Smooth muscle cell (in vitro differentiated cells): ENCODE measurements around the gene C2orf81. TPM values are rescaled to one million over a fixed set of nuclear protein-coding genes. Genes with fewer than 3 reads are reported as not detected.

Experiments
- DNase-seq: peaks from one replicate; lab custom pipeline; 2025; ENCODE audit not compliant: unreplicated experiment; lab: John Stamatoyannopoulos, UW
- H2AFZ ChIP-seq: fragments of 200-600 bp; sonication (generic); 2 replicates; pipeline ENCODE4 v1.6.0; 2016; ENCODE audit warnings: antibody characterized with exemption, low read depth, mild to moderate bottlenecking
- H3F3A ChIP-seq: fragments of 200-600 bp; sonication (generic); 2 replicates; pipeline ENCODE4 v1.6.0; 2017; ENCODE audit warnings: antibody characterized with exemption, low read depth
- H3K27ac ChIP-seq: fragments of 200-600 bp; sonication (generic); 2 replicates; pipeline ENCODE4 v1.5.1; 2016; ENCODE audit warnings: low read depth, mild to moderate bottlenecking
- H3K27me3 ChIP-seq: fragments of 200-600 bp; sonication (generic); 2 replicates; pipeline ENCODE4 v1.6.1; 2016; ENCODE audit warnings: low read depth, mild to moderate bottlenecking
- H3K36me3 ChIP-seq: fragments of 200-600 bp; sonication (generic); 2 replicates; pipeline ENCODE4 v1.5.1; 2016; ENCODE audit warnings: low read depth
- H3K4me1 ChIP-seq: fragments of 200-600 bp; sonication (generic); 2 replicates; pipeline ENCODE4 v1.5.1; 2016; ENCODE audit warnings: low read depth
- H3K4me2 ChIP-seq: fragments of 200-600 bp; sonication (generic); 2 replicates; pipeline ENCODE4 v1.6.0; 2016; ENCODE audit warnings: mild to moderate bottlenecking
- H3K4me3 ChIP-seq: fragments of 200-600 bp; sonication (generic); 2 replicates; pipeline ENCODE4 v1.5.1; 2016; ENCODE audit warnings: mild to moderate bottlenecking
- H3K79me2 ChIP-seq: fragments of 200-600 bp; sonication (generic); 2 replicates; pipeline ENCODE4 v1.6.0; 2016; ENCODE audit warnings: low read depth, mild to moderate bottlenecking
- H3K9ac ChIP-seq: fragments of 200-600 bp; sonication (generic); 2 replicates; pipeline ENCODE4 v1.6.0; 2016; ENCODE audit warnings: low read depth
- H3K9me3 ChIP-seq: fragments of 200-600 bp; sonication (generic); replicated peaks from 2 replicates; pipeline ENCODE4 v1.5.1; 2016; ENCODE audit warnings: low read depth
- H4K20me1 ChIP-seq: fragments of 200-600 bp; sonication (generic); 2 replicates; pipeline ENCODE4 v1.6.0; 2016; ENCODE audit warnings: low read depth
- WGBS: methylation state at CpG from one replicate; pipeline ENCODE4 v1.1.7; 2016; ENCODE audit warnings: low lambda C conversion rate; 5-methylcytosine and 5-hydroxymethylcytosine counted together
- polyA plus RNA-seq: library from polyadenylated mRNA; unstranded; fragments of >200 nt; fragmentation: Nextera tagmentation; extraction: Ambion mirVana; gene quantifications from 2 replicates; pipeline ENCODE4 v1.2.1, GENCODE V29; 2016
- total RNA-seq: library from RNA; depleted of rRNA; stranded (reverse); fragments of >200 nt; gene quantifications from 2 replicates; pipeline ENCODE4 v1.2.3, GENCODE V29; 2014
- TF ChIP-seq, protein P1 (sequence below): fragments of 200-600 bp; sonication (generic); IDR thresholded peaks from 2 replicates; pipeline ENCODE4 v1.5.1; 2017; ENCODE audit warnings: borderline replicate concordance, mild to moderate bottlenecking, antibody characterized with exemption; ENCODE audit not compliant: insufficient read depth, poor library complexity, severe bottlenecking

The C2orf81 gene
- total and polyA plus RNA-seq, 2 experiments from 2014 or later = 1.3 to 3.5 TPM

DNA sequence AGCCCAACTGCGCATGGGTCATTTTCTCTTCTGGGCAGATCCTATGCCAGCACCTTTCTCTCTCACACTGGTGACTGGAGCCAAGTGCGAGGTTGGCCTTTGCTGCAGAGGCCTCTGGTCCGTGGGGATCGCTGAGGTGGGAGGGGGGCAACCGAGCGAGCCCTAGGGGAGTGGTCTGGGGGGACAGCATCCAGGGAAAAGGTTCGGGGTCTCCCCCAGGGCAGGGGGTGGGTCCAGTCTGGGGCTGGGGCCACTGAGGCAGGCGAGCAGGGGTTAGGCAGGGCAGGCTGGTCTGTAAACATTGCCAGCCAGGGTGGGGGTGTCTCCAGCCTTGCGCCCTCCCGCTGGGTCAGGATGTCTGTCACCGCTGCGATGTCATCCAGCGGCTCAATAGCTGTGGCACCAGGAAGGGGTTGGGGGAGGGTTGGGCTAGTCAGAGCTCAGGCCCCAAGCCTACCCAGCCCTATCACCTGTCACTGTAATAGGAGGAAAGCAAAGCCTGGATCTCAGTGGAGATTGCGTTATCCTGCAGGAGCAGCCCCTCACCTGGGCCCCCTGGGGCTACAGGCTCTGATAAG is 4.9 kb upstream of the C2orf81 start:
- WGBS = 91% methylated on average over 5 of the region's 14 CpGs
- no peak for DNase-seq
- no peaks in the 10 kb centered on the region for H3K79me2 ChIP-seq
- H3K36me3 ChIP-seq = no peaks in the 10 kb centered on the region
- no peak overlapping the region for H3K4me2 ChIP-seq
- H4K20me1 ChIP-seq = peaks cover 17% of the 10 kb centered on the region
- no peak overlapping the region for H3K4me3 ChIP-seq
- H3K27me3 ChIP-seq = no peaks in the 10 kb centered on the region
- no peak overlapping the region for H3K9ac ChIP-seq
- peaks cover 29% of the 10 kb centered on the region for H3F3A ChIP-seq
- no peaks in the 10 kb centered on the region for H3K9me3 ChIP-seq
- TF ChIP-seq, protein P1, sequence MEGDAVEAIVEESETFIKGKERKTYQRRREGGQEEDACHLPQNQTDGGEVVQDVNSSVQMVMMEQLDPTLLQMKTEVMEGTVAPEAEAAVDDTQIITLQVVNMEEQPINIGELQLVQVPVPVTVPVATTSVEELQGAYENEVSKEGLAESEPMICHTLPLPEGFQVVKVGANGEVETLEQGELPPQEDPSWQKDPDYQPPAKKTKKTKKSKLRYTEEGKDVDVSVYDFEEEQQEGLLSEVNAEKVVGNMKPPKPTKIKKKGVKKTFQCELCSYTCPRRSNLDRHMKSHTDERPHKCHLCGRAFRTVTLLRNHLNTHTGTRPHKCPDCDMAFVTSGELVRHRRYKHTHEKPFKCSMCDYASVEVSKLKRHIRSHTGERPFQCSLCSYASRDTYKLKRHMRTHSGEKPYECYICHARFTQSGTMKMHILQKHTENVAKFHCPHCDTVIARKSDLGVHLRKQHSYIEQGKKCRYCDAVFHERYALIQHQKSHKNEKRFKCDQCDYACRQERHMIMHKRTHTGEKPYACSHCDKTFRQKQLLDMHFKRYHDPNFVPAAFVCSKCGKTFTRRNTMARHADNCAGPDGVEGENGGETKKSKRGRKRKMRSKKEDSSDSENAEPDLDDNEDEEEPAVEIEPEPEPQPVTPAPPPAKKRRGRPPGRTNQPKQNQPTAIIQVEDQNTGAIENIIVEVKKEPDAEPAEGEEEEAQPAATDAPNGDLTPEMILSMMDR = no peak
- peak overlapping the region; percentile 83 for H3K27ac ChIP-seq
- H3K4me1 ChIP-seq = peaks cover under 1% of the 10 kb centered on the region
- no peak overlapping the region for H2AFZ ChIP-seq

DNA sequence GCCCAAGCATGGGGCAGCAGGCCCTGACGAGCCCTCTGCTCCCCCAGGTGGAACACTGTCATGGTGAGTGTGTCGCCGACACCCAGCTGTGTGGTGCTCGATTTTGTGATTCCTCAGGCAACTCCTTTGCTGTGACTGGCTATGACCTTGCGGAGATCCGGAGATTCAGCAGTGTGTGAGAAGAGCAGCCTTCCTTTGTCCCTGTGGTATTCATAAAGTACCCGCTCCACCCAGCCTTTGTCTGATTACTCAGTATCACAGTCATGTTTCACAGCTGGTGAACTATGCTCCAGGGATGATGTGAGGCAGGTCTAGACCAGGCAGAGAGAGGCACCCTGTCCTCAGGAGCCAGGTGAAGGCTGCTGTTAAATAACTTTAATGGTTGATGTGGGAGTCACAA is 4.1 kb upstream of the C2orf81 start:
- 81% methylated on average over 7 of the region's 7 CpGs for WGBS
- H3K4me1 ChIP-seq = peaks cover 5% of the 10 kb centered on the region
- no peak overlapping the region for H3K4me3 ChIP-seq
- no peaks in the 10 kb centered on the region for H3K36me3 ChIP-seq
- peaks cover 10% of the 10 kb centered on the region for H4K20me1 ChIP-seq
- H3K79me2 ChIP-seq = no peaks in the 10 kb centered on the region
- TF ChIP-seq, protein P1 = no peak
- no peak overlapping the region for H3K4me2 ChIP-seq
- no peaks in the 10 kb centered on the region for H3K9me3 ChIP-seq
- H3F3A ChIP-seq = peaks cover 29% of the 10 kb centered on the region
- DNase-seq = no peak
- peak overlapping the region; percentile 32 for H3K9ac ChIP-seq
- no peaks in the 10 kb centered on the region for H3K27me3 ChIP-seq
- peak overlapping the region; percentile 83 for H3K27ac ChIP-seq
- H2AFZ ChIP-seq = no peak overlapping the region

DNA sequence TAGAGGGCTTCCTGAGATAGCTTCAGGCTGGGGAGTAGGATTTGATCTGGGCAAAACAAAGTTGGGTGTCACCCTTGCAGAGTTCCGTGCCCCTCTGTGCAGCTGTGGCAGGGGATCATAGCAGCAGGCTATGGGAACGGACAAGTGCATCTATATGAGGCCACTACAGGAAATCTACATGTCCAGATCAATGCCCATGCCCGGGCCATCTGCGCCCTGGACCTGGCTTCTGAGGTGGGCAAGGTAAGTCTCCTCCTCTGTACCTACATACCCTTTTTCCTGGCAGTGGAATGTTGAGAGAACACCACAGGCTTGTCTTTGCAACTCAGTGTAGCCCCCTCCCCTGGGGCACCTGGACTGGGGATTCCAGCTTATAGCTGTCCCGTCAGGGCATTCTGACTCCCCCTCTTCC is 3.6 kb upstream of the C2orf81 start:
- H3K4me2 ChIP-seq = no peak overlapping the region
- H3K4me1 ChIP-seq = peaks cover 5% of the 10 kb centered on the region
- peaks cover 5% of the 10 kb centered on the region for H4K20me1 ChIP-seq
- no peaks in the 10 kb centered on the region for H3K36me3 ChIP-seq
- H3K9ac ChIP-seq = peak overlapping the region; percentile 32
- H3K27ac ChIP-seq = peak overlapping the region; percentile 83
- no peaks in the 10 kb centered on the region for H3K9me3 ChIP-seq
- no peak overlapping the region for H2AFZ ChIP-seq
- peaks cover 2% of the 10 kb centered on the region for H3K27me3 ChIP-seq
- peaks cover 29% of the 10 kb centered on the region for H3F3A ChIP-seq
- TF ChIP-seq, protein P1 = no peak
- no peak for DNase-seq
- no peaks in the 10 kb centered on the region for H3K79me2 ChIP-seq
- 87% methylated on average over 5 of the region's 5 CpGs for WGBS
- no peak overlapping the region for H3K4me3 ChIP-seq
